ENCODE data around the gene IREB2. TPM values are rescaled to one million over a fixed set of nuclear protein-coding genes. Genes with fewer than 3 reads are reported as not detected.

IREB2 gene
- total RNA-seq, 2 donors from 2014 or later, result 16.5 to 35.6 TPM

- H3K4me3 ChIP-seq, result no peak overlapping the region
- H3K36me3 ChIP-seq, result no peaks in the 10 kb centered on the region
- H3K27me3 ChIP-seq (replicated peaks; ENCODE audit: insufficient read depth), result no peaks in the 10 kb centered on the region
- no peaks in the 10 kb centered on the region for H3K4me1 ChIP-seq (ENCODE audit: control insufficient read depth in 1 of 2, low read depth in 2 of 2)
- no peak for DNase-seq (ENCODE audit: low spot score)
- ATAC-seq (ENCODE audit: insufficient number of reproducible peaks, low FRiP score, low read depth), result no peak
- TF ChIP-seq CTCF (IDR thresholded peaks at IDR 0.05), result no peak
- H3K27ac ChIP-seq, result no peak overlapping the region
- no peaks in the 10 kb centered on the region for H3K9me3 ChIP-seq
Observed at GRCh38 chr15:78419367-78419766, 18.6 kb upstream of the IREB2 start.

GRCh38 chr15:78420220-78420619 is 17.8 kb upstream of the IREB2 start:
- DNase-seq (ENCODE audit: low spot score) (no peak), ATAC-seq (ENCODE audit: insufficient number of reproducible peaks, low FRiP score, low read depth) (no peak)
- Histone ChIP-seq H3K4me1 (ENCODE audit: control insufficient read depth in 1 of 2, low read depth in 2 of 2) (no peaks in the 10 kb centered on the region), H3K27ac (no peak overlapping the region), H3K36me3 (no peaks in the 10 kb centered on the region), H3K27me3 (replicated peaks; ENCODE audit: insufficient read depth) (no peaks in the 10 kb centered on the region), H3K9me3 (no peaks in the 10 kb centered on the region), H3K4me3 (no peak overlapping the region)
- TF ChIP-seq CTCF (IDR thresholded peaks at IDR 0.05), result no peak

GRCh38 chr15:78420766-78421165 is 17.2 kb upstream of the IREB2 start:
- DNase-seq (ENCODE audit: low spot score) (no peak), ATAC-seq (ENCODE audit: insufficient number of reproducible peaks, low FRiP score, low read depth) (no peak)
- Histone ChIP-seq H3K4me1 (ENCODE audit: control insufficient read depth in 1 of 2, low read depth in 2 of 2) (no peaks in the 10 kb centered on the region), H3K27ac (no peak overlapping the region), H3K27me3 (replicated peaks; ENCODE audit: insufficient read depth) (no peaks in the 10 kb centered on the region), H3K4me3 (no peak overlapping the region), H3K36me3 (no peaks in the 10 kb centered on the region), H3K9me3 (no peaks in the 10 kb centered on the region)
- no peak for TF ChIP-seq CTCF (IDR thresholded peaks at IDR 0.05)

- DNase-seq (ENCODE audit: low spot score) (no peak), ATAC-seq (ENCODE audit: insufficient number of reproducible peaks, low FRiP score, low read depth) (no peak)
- Histone ChIP-seq H3K27me3 (replicated peaks; ENCODE audit: insufficient read depth) (no peaks in the 10 kb centered on the region), H3K9me3 (no peaks in the 10 kb centered on the region), H3K4me1 (ENCODE audit: control insufficient read depth in 1 of 2, low read depth in 2 of 2) (no peaks in the 10 kb centered on the region), H3K36me3 (no peaks in the 10 kb centered on the region), H3K4me3 (no peak overlapping the region), H3K27ac (no peak overlapping the region)
- TF ChIP-seq CTCF (IDR thresholded peaks at IDR 0.05), result no peak
Observed at GRCh38 chr15:78421238-78421965, 16.6 kb upstream of the IREB2 start.

GRCh38 chr15:78422571-78423340 is 15.3 kb upstream of the IREB2 start:
- peak; percentile 86 for TF ChIP-seq CTCF (IDR thresholded peaks at IDR 0.05)

More at GRCh38 chr15:78422571-78423340, 15.3 kb upstream of the IREB2 start:
- Histone ChIP-seq H3K9me3 (no peaks in the 10 kb centered on the region), H3K4me3 (no peak overlapping the region), H3K27me3 (replicated peaks; ENCODE audit: insufficient read depth) (no peaks in the 10 kb centered on the region), H3K27ac (no peak overlapping the region), H3K4me1 (ENCODE audit: control insufficient read depth in 1 of 2, low read depth in 2 of 2) (no peaks in the 10 kb centered on the region), H3K36me3 (no peaks in the 10 kb centered on the region)
- ATAC-seq (ENCODE audit: insufficient number of reproducible peaks, low FRiP score, low read depth), result no peak
- DNase-seq (ENCODE audit: low spot score), result no peak

All from thoracic aorta (tissue), 2 donors.